GM21737 (cell line): Measurements from ENCODE around the gene ATAD1.
"Not testable (repeated sequence)": the region's sequence is repeated elsewhere in the genome, so short reads cannot be mapped to it uniquely, and the experiment has no call there.

Experiments used
- ATAC-seq: cut with Tn5 transposase; IDR thresholded peaks from one replicate; pipeline ENCODE4 v1.9.1; 2021; ENCODE audit warnings: mild to moderate bottlenecking, moderate library complexity; ENCODE audit not compliant: unreplicated experiment

The ATAD1 gene

DNA sequence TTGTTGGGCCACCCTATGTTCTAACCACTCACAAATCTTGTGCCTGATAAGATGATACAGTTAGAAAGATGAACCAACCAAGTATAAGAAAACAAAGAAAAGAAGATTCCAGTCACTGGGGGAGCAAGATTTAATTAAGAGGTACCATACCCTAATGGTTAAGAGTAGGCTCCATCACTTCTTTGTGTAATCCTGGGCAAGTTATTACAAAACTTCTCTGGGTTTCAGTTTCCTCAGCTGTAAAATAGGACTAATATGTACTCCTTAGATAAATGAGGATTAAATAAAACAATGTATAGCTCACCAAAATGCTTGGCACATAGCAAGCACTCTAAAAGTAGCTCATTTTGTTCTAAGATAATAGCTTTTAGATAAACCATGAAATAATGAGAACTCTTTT lies 58.5 kb downstream of the ATAD1 start:
- no peak for ATAC-seq

DNA sequence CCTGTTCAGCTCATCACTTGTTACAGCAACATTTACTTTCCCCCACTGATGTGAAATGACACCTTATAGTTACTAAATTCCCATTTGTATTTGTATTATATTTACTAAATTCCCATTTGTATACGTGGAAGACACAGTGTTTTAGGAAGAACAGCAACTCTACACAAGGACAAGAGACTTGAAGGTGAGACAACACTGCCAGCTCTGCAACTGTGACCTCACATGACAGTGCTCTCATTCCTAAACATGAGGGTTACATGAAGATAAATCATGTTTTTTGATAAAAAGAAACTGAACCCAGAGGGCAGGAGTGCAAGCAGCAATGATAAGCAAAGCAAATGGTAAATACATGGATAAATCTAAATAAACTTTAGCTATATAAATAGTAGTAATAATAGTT lies 60.3 kb downstream of the ATAD1 start:
- ATAC-seq, result no peak

DNA sequence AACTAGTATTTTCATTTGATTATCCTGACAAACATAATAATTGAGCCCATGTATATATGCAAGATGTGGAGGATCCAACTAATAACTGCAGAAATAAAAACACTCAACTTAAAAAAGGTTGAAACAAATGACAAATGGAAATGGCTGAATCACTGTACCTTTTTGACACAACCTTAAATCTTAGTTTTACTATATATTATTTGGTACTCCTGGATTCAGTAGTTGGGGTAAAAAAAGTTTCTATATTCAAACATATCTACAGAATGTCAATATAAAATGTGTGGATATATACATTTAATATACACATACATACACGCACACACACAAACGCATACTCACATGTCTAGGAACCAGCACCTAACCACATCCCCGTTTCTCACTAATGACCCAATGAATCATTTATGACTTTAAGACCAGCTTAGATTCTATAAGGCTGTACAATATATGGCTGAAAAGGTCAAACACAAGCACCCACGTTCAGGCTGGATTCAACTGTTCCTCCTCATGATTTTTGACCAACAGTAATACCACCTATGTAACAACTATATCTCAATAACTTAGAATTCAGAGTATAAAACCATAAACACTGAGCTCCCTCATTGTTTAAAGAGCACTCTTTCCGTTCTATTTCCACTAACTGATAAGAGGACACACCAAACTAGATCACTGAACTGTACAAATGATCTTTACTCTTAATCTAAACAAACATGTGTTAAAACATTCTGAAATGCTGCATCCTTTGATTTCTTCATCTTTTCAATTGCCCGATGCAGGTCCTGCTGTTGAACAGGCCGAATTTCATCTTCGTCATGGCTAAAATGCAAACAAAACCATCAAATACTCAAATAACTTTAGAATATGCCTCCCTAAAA lies 63.8 kb downstream of the ATAD1 start:
- ATAC-seq, result no peak

DNA sequence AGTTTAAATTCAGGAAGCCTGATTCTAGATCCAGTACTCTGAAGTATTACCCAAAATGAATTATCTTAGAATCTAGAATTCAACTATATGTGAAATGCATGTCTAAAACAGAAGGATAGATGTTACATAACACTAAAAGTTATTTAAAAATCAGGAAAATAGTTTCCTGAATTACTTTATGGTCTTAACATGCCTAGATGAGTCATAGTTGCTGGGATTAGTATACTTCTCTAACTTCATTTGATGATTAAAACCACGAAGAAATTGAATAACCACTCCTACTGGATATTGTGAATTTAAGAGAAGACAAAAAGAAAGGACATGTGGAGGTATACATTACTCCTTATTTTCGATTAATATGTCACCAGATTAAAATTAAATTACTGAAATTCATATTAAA lies 65.5 kb downstream of the ATAD1 start:
- ATAC-seq, result no peak

DNA sequence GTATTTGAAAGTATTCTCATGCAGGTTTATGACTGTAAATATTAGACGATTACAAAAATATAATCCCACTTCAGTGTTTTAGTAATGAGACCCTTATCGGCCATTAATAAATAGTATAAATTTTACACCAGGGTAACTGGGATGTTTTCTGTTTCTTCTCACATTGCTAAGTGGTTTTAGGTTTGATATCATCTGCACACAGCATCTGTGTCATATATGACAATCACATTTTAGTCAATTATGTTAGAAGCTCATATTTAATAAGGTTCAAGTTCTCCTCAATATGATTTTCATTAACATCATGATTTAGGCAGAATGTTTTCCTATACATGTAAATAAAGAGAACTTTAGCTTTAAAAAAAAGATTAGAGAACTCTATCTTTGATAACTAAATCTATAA lies 66.8 kb downstream of the ATAD1 start:
- no peak for ATAC-seq

DNA sequence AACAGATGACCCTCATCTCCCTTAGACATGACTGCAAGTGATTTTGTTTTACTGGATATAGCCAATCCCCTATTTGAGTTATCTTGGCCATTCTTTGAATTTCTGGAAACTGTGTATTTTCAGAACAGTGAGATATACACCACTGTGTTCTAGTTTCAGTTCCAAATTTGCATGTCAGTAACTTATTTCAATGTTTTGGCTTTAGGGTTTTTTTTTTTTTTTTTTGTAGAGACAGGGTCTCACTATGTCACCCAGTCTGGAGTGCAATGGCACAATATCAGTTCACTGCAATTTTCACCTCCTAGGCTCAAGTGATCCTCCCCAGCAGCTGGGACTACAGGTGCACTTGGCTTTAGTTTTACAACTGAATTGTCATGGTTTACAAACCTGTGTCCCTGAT lies 67.2 kb downstream of the ATAD1 start:
- ATAC-seq, result peak; percentile 75

DNA sequence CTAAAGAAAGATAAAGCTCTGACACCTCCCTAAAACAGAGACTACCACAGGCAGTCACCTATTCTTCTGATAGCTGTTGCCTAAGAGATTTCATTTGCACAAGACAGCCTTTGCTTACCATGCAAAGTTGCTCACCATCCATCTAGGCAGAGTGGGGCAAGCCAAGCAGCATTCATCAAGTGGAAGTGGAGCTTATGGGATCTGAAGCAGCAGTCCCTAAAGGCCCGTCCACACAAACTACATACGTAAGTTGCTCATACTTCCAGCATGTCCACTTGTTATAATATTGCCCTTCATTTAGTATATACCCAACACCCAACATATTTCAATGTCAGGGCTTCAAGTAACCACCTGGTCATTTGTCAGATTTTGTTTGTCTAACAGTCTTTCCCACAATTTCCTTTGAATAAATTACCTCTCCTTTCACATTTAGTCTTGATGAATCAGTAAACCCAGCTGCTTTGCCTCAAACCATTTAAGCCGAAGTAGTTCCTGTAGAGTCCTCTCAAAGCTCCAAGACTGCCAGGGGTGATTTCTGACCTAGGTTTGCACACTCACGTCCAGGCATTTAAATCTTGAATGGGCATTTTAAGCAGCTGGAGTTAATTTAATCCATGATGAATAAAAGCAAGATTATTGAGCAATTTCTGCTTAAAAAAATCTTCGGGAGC lies 67.9 kb downstream of the ATAD1 start:
- ATAC-seq, result no peak

DNA sequence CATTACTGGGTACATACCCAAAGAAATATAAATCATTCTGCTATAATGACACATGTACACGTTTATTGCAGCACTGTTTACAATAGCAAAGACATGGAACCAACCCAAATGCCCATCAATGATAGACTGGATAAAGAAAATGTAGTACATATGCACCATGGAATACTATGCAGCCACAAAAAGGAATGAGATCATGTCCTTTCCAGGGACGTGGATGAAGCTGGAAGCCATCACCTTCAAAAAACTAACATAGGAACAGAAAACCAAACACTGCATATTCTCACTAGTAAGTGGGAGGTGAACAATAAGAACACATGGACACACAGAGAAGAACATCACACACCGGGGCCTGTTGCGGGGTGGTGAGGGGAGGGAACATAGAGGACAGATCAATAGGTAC lies 69.8 kb downstream of the ATAD1 start:
- ATAC-seq, result not testable (repeated sequence)

DNA sequence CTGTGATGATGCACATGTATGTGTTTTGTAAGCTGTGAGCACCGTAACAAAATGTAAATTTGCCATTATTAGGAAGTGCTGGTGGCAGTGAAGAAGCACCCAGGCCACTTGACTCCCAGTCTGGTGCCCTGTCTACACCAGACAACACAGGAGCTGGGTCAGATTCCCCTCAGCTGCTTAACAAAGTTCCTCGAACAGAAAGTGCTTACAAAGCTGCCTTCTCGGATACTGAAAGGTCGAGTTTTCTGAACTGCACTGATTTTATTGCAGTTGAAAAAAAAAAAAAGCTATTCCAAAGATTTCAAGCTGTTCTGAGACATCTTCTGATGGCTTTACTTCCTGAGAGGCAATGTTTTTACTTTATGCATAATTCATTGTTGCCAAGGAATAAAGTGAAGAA lies 71.1 kb downstream of the ATAD1 start:
- no peak for ATAC-seq

DNA sequence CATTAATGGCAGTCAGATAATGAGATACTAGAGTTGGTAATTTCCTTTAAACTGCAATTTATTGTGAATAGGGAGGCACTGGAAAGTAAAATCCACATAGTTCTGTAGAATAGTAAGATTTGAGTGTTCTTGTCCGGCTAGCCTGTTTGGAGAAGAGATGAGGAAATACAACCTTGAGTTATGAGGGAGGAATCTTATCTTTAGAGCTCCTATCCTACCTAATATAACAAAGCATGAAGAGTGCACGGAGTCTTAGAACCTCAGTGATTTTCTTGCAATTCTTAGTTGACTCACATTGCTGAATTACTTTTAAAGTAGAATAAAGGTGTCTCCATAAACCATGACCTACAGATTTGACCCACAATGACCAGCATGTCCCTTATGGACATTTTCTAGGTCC lies 73.4 kb downstream of the ATAD1 start:
- ATAC-seq, result no peak

DNA sequence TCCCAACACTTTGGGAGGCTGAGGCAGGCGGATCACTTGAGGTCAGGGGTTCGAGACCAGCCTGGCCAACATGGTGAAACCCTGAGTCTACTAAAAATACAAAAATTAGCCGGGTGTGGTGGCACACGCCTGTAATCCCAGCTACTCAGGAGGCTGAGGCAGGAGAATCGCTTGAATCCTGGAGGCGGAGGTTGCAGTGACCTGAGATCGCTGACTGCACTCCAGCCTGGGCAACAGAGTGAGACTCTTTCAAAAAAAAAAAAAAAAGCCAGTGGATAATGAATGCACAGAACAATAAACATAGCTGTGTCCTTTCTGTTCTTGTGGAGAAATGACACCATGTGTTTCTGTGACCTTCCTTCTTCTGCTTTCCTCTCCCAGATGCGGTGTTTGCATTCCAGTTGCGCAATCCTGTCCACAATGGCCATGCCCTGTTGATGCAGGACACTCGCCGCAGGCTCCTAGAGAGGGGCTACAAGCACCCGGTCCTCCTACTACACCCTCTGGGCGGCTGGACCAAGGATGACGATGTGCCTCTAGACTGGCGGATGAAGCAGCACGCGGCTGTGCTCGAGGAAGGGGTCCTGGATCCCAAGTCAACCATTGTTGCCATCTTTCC lies 74.9 kb downstream of the ATAD1 start:
- ATAC-seq, result not testable (repeated sequence)

DNA sequence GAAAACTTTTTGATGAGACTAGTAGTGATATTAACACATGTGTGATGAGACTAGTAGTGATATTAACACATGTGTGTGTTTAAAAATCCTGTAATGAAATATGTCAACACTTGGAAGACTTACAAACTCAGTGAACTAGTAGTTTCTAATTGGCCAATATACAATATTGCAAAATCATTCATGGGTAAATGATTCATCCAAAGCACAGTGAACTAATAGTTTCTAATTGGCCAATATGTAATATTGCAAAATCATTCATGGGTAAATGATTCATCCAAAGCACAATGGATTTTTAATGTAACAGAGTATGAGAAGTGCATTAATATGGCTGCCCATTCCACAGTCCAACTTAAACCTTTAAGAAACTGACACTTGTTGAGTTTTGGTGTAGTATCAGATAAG lies 77.8 kb downstream of the ATAD1 start:
- ATAC-seq, result no peak

DNA sequence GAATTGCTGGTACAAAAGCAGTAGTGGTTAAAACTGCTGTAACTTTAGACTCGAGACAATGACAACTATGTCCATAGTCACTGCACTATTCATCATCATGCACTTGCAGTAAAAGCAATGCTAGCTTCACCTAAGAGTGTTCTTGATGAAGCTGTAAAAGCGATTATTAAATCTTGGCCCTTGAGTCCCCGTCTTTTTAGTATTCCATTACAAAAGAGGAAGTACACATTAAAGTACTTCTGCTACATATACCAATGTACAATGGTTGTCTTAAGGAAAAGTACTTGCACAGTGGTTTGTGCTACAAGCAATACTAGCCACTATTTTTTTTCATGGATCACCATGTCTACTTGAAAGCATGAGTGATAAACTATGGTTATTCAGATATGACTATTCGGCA lies 78.3 kb downstream of the ATAD1 start:
- no peak for ATAC-seq

DNA sequence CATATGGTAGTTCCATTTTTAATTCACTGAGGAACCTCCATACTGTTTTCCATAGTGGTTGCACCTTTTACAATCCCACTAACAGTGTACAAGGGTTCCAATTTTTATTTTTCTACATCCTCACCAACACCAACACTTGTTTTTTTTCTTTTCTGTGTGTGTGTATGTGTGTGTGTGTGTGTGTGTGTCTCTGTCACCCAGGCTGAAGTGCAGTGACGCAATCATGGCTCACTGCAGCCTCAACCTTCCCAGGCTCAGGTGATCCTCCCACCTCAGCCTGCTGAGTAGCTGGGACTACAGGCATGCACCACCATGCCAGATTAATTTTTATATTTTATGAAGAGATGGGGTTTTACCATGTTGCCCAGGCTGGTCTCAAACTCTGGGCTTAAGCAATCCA lies 79.8 kb downstream of the ATAD1 start:
- not testable (repeated sequence) for ATAC-seq

DNA sequence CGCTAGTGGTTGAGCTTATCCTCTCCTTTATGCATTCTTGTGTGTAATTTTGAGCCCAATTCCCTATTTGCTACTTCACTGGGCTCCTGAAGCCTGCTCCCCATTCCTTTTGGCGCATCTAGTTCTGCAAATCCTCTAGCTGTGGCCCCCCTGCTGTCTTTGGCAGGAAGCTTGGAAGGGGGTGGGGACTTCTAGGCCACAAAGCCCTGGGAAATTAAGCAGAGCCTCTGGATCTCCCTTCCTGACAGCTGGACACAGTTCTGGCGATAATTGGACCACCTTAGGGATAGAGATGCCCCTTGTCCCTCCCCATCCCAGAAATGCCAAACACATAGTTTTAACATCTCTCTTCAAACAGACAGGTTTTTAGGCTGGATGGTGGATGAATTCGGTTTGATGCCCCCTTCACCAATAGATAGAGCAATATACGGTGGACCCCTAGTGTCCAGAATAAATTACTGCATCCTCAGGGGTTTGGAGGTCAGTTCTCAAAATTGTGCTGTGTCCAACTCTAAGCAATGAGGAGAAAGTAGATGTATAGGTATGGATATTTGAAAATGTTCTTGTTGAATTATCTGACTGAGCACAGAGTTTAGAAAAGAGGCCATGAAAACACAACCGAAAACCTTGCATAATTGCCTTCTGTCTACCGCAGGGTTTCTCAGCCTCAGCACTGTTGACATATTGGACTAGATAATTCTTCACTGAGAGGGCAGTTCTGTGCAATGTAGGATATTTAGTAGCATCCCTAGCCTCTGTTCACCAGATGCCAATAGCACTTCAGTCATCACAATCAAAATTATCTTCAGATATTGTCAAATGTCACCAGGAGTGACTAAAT lies 82.8 kb downstream of the ATAD1 start:
- ATAC-seq, result no peak

DNA sequence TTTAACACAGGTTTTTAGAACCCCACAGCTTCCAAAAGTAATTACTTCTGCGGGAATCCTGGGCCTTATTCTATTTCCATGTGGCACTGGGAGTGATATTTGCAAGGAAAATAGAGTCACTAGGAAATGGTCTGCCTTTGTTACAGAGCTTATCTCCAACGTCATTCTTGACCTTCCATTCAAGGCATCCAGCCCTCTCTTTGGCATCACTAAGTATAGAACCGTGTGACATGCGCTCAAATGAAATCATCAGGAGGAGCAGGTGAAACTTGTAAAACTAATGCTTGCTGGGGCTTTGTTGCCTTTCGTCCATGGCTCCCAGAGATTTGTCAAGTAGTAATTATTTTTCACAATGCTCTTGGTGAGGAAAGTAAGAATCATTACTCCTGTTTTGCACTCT lies 84.9 kb downstream of the ATAD1 start:
- ATAC-seq, result no peak

DNA sequence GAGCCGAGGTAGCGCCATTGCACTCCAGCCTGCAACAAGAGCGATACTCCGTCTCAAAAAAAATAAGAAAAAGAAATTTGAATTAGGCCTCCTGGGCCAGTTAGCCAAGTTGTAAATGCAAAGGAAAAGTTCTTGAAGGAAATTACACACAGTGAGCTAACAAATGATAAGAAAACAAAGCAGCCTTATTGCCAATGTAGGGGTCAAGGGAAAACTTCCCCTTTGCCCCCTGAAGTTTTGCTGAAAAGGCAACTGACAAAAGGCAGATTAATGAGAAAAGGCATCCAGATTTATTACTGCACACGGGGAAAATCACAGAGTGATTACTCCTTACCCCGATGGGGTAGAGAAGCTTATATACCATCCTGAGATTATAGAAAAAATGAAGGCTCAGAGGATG lies 88.1 kb downstream of the ATAD1 start:
- ATAC-seq, result no peak

DNA sequence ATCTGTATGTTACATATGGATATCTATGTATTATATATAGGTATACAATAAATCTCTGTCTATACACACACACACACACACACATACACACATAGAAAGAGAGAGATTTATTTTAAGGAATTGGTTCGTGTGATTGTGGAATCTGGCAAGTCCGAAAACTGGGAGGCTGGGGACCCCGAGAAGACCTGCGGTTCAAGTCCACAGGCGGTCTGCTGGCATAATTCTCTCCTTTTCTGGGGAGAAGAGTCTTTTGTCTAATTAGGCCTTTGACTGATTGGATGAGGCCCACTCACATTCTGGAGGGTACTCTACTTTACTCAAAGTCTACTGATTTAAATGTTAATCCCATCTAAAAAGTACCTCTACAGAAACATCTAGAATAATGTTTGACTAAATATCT lies 93.2 kb downstream of the ATAD1 start:
- ATAC-seq, result no peak

DNA sequence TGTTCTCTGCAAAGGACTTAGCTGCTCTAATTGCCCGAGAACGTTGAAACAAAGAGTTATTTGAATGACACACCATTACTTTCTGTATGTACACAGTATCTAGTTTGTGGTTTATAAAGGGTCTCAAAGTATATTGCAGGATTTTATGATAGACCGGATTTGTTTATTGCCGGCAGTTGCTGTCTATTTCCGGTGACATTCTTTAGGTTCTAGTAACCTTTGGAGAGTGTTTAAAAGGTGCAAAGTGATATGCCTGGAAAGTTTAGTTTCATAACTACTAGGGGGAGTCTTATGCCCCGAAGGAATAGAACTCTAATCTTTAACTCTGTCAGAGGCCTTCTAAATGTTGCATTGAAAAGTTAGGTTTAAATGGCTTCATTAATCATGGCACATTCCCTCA lies 94.5 kb downstream of the ATAD1 start:
- ATAC-seq, result no peak

DNA sequence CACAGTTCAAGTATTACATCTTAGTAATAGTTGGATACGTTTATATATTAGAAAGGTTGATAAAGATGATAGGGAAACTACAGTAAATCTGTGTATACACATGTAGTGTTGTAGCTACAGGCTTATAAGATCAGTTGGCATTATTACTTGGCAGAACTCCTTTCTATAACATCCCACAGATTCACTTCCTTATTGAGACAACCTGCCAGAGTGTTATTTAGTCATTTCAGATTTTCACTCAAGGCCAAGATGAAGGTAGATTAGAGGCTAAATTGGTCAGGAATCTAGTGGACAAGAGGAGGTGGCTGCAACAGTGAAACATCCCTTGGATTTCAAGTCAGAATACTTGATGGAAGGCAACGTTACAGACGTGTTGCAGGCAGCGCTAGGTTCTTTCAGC lies 95.3 kb downstream of the ATAD1 start:
- ATAC-seq, result no peak

DNA sequence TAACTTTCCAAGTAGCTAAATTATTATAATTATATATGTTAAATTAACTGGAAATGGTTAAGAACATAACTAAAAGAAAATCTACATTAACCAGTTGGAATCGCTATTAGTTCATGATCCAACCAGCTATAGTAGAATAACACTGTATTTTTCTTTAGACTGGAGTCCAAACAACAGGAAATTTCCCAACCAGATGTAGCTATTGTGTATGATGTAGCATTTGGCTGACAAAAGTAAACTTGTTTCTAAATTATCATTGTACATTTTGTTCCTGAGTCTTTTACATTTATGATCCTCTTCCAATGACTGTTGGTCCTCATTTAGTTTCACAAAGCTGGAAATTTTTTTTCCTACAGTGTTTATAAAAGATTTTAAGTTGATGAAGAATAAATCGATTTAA lies 96.2 kb downstream of the ATAD1 start:
- ATAC-seq, result no peak
